ENCODE results near the gene CCDC110.

DNA sequence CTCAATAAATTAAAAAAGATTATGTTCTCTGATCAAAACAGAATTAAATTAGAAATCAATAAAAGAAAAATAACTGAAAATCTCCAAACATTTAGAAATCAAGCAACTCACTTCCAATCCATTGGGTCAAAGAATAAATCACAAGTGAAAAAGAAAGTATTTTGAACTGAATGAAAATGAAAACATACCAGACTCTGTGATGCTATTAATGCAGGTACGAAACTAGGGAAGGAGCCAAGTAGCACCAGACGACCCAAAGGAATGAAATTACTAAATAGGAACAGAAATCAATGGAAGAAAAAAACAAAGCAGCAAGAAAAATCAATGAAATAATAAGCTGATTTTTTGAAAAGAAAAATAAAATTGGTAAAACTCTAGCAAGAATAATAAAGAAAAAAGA is 15.4 kb downstream of the CCDC110 start:
- no peak for TF ChIP-seq EZH2 (IDR thresholded peaks at IDR 0.05; ENCODE audit: insufficient read depth, poor library complexity, severe bottlenecking)
- no peak for TF ChIP-seq EZH2phosphoT487 (IDR thresholded peaks at IDR 0.05; ENCODE audit: insufficient read depth, low read depth)
